HG02623 (cell line): ENCODE results near the gene FNDC3B.

Experiments used
- ATAC-seq: cut with Tn5 transposase; IDR thresholded peaks from one replicate; pipeline ENCODE4 v1.9.1; 2021; ENCODE audit warnings: moderate library complexity; ENCODE audit not compliant: unreplicated experiment

The FNDC3B gene

GRCh38 chr3:172111163-172111562, 71.8 kb downstream of the FNDC3B start:
- no peak for ATAC-seq

- no peak for ATAC-seq
Measured at GRCh38 chr3:172112078-172112733, 72.8 kb downstream of the FNDC3B start.

- no peak for ATAC-seq
Measured at GRCh38 chr3:172112734-172113120, 73.3 kb downstream of the FNDC3B start.

DNA sequence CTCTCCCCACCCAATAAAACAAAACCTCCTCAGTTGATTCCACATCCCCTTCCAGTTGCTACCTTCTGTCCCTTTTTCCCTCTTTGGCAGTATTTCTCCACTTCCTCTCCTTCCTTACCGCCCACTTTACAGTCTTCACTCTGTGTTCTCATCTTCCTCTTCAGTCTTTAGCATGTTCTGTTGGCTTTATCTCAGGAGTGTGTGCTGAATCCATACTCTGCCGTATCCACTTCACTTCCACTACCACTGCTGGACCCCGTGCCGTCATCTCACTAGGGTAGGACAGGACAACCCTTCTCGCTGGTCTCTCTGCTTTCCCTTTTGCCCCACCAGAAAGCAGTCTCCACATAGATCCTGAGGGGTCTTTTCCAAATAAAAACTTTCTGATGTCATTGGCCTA, 74.3 kb downstream of the FNDC3B start:
- ATAC-seq = no peak

- no peak for ATAC-seq
Measured at GRCh38 chr3:172115059-172115458, 75.7 kb downstream of the FNDC3B start.

- no peak for ATAC-seq
Measured at GRCh38 chr3:172115787-172116186, 76.4 kb downstream of the FNDC3B start.

DNA sequence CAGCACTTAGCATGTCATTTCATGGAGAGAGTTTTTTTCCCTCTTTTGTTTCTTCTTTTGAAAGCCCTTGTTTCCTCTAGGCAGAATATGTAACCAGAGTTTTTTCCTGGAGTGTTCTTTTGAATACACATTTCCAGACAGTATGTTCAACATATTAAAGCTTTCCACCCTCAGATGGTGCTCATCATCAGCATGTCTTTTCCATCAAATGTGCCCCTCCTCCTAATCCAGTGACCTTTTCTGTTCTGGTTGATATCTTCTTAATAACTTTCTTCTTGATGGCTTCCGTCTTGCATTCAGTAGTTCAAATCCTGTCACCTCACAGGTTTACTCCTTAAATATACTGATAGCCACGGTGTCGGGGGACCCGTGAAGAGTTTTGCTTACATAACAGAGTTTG, 78.6 kb downstream of the FNDC3B start:
- ATAC-seq = no peak

DNA sequence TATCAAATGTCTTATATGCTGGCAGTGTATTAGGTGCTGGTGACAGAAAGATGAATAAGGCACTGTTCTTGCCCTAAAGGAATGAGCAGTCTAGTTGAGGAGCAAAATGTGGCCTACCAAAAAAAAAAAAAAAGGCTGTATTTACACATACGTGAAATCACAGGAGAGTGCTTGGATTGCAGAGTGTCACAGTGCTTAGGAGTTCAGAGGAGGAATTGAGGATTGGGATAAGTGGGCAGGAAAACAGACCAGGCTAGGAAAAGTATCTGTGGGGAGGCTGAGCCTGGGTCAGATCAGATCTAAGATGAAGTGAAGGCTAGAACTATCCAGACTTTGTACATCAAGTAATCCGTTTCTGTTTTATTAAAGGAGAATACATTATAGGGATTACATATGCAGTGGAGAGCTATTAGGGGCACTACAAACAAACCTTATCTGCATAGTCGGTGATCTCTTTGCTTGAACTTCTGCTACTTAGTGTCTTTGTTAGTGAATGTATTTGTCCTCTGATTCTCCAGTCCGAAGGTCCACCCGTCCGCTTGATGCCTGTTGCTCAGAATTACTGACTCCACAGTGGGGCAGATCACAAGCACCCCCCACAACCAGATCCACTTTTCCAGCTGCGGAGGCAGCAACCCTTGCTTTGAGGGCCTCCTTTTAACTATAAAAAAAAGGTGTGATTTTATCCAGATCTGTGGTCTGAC, 80.0 kb downstream of the FNDC3B start:
- ATAC-seq = no peak

DNA sequence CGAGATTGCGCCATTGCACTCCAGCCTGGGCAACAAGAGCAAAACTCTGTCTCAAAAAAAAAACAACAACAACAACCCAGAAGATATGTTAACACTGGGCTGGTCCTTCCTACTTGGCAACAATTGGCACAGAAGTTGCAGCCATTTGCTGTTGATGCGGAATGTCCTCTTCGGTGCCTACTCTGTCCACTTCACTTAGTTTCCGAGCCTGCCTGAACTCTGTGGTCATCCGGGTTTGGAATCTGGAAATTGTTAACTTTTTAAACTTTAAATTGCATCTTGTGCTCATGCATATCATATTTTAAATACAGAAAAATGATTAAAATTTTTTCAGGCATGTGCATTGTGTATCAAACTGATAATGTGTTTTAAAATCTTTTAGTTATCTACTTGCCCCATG, 81.5 kb downstream of the FNDC3B start:
- no peak for ATAC-seq

DNA sequence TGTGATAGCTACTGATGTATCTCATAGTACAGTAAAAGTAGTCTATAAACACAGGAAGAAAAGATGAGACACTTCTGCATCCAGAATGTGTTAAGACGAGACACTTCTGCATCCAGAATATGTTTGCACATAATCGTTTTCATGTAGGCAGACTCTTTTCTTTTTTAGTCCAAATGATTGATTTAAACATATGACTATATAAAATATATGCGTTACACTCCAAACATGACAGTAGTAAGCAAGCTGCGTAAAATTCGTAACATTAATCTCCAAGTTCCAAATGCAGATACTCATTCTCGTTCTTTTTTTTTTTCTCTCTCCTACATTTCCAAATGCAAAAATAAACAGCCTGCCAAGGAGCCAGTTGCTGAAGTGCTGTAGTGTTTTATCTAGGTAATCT, 82.6 kb downstream of the FNDC3B start:
- ATAC-seq = no peak

DNA sequence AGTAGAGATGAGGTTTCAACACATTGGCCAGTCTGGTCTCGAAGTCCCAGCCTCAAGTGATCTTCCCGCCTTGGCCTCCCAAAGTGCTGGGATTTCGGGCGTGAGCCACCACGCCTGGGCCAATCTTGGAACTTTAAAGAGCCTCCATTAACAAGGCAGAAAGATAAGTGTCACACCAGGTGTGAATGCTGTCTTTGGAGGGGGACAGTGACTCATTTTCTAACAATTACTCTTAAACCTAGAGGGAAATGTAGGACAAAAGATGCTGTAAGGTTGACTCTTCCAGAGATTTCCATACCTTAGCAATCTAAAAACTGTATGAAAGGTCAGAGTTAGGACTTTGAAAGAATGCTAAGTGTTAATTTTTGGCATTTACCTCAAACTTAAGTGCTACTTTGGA, 84.9 kb downstream of the FNDC3B start:
- ATAC-seq = no peak

DNA sequence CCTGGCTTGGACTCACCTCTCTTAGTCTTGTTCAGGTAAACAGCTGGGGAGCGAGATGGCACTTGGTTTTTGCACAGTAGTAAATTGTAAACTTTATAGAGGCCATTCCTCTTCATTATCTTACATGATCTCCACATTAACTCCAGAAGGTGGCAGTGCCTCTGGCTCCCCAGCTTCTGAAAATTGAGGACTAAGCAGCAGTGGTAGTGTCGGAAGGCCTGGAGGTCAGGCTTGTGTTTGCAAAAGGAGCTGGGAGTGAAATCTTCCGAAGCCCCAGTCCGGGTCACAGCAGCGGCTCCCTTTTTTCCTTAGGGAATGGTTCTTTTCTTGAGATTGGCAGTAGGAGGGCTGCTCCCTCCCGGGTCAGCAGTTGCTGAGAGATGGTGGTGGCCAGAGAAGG, 85.7 kb downstream of the FNDC3B start:
- ATAC-seq = no peak

DNA sequence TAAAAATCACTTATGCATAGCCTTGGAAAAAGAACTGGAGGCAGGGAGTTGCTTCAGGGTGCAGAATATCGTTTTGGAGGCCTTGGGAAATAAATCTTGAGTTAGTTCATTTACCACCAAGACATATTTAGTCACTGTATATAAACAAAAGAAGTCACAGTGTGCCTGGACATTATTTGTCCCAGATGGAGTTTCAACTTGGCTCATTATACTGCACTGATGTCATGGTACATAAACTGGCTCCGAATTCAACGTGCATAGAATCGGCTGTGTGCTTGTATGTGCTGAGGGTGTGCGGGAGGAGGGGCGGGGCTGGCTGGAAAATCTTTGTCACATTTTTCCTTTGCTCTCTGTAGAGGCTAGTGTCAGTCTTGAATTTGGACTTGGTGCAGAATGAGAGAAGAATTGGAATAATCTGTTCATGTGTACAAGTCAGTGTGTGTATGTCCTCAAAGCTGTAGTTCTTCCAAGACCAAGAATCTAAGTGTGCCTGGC, 86.6 kb downstream of the FNDC3B start:
- ATAC-seq = no peak

GRCh38 chr3:172126741-172127140, 87.4 kb downstream of the FNDC3B start:
- no peak for ATAC-seq

DNA sequence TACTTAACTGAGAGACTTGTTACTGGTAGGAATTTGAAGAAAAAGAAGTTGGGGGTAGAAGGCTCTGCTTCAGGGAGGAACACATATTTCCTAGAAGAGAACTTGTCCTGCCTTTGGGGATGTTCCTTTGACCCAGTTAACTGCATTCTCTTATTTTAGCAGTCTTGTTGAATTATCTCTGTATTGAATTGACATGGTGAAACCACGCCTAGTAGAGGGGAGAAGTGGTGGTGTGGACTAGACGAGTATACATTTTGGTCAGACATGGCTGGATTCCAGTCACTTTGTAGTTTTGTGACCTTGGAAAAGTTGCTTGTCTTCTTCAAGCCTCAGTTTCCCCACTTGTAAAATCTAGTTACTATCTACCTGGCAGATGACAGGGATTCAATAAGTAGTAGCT, 87.8 kb downstream of the FNDC3B start:
- ATAC-seq = no peak

DNA sequence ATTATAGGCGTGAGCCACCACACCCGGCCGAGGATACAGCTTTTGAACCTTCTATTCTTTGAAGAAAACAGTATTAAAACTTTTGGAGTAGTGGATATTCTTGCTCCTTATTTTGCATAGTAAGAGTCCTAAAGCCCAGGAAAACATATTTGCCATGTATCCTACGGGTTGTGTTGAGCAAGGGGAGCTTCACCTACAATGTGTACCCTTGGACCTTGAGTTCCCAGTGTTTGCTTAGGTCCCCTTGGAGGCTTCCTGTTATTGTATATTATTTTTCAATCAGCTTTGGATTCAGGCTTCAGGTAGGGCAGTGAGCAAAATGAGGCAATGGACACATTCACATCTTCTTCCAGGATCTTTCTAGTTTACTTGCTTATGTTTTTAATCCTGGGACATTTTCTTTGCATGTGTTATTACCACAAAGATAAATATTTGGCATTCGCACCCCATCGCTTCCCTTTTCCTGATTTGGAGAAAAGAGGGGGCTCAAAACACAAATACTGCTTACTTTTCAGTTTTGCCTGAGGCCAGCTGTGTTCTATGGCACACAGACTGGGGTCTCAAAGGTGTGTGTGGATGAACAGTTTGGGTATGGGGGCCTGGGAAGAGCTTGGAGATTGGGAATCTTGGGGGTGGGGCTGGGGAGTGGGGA, 88.7 kb downstream of the FNDC3B start:
- ATAC-seq = no peak

GRCh38 chr3:172128858-172129257, 89.5 kb downstream of the FNDC3B start:
- ATAC-seq = no peak

GRCh38 chr3:172129498-172129849, 90.1 kb downstream of the FNDC3B start:
- no peak for ATAC-seq

GRCh38 chr3:172129850-172130716, 90.7 kb downstream of the FNDC3B start:
- ATAC-seq = no peak

- no peak for ATAC-seq
Measured at GRCh38 chr3:172130717-172131050, 91.3 kb downstream of the FNDC3B start.

DNA sequence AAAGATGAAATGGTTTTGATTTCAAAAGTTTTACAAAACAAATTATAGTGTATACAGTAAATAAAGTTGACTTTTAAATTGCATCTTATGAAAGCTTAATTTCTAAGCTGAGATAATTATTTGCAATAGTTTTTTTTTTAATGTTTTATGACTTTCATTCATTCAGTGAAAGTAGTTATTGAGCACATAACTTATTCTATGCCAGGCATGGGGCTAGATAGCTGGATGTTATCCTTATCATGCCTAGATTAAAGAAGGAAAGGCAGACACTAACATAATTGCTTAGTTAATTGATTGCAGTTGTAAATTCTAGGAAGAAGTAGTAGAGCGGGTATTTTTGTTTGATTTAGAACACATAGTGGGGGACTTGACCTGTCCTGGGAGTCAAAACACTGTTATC, 92.4 kb downstream of the FNDC3B start:
- no peak for ATAC-seq
